CD14-positive monocyte (primary cell): ENCODE results near the gene TXNL4A. TPM values are rescaled to one million over a fixed set of nuclear protein-coding genes. Genes with fewer than 3 reads are reported as not detected.

Experiments used
- DNase-seq, 3 donors: peaks; one replicate each; pipeline ENCODE4 v3.0.0-alpha.2; 2011 to 2022
- H2AFZ ChIP-seq: 2 replicates; pipeline ENCODE4 v1.6.0; 2012; ENCODE audit warnings: mild to moderate bottlenecking, low read depth, low read length, inconsistent platforms; ENCODE audit not compliant: insufficient read depth, poor library complexity, severe bottlenecking
- H3K27ac ChIP-seq, 2 donors: 1 replicate in 1 of 2; 2 replicates in 1 of 2; pipeline ENCODE4 v1.5.1; 2012 to 2013; ENCODE audit warnings: low read length in 2 of 2, control low read depth in 1 of 2, inconsistent platforms in 1 of 2, low read depth in 1 of 2, mild to moderate bottlenecking in 1 of 2
- H3K27me3 ChIP-seq, 2 donors: one replicate each; pipeline versions ENCODE4 v1.6.0 to v1.6.1; 2011 to 2013; ENCODE audit warnings: low read length in 2 of 2; ENCODE audit not compliant: control insufficient read depth in 2 of 2, insufficient read depth in 2 of 2
- H3K36me3 ChIP-seq, 2 donors: replicated peaks in 1 of 2; 1 replicate in 1 of 2; 2 replicates in 1 of 2; pipeline versions ENCODE4 v1.5.1 to v1.6.1; 2012 to 2013; ENCODE audit warnings: low read length in 2 of 2, control low read depth in 1 of 2, inconsistent platforms in 1 of 2, mild to moderate bottlenecking in 1 of 2; ENCODE audit not compliant: insufficient read depth in 2 of 2, control insufficient read depth in 1 of 2
- H3K4me1 ChIP-seq, 2 donors: 1 replicate in 1 of 2; 2 replicates in 1 of 2; pipeline versions ENCODE4 v1.5.1 to v1.6.1; 2012 to 2013; ENCODE audit warnings: low read length in 2 of 2, control low read depth in 1 of 2, inconsistent platforms in 1 of 2, mild to moderate bottlenecking in 1 of 2, moderate library complexity in 1 of 2; ENCODE audit not compliant: insufficient read depth in 2 of 2, control insufficient read depth in 1 of 2
- H3K4me2 ChIP-seq: replicated peaks from 2 replicates; pipeline ENCODE3; 2012; ENCODE audit warnings: low read length, moderate library complexity, mild to moderate bottlenecking; ENCODE audit not compliant: poor library complexity, severe bottlenecking; ENCODE audit errors: extremely low read depth
- H3K4me3 ChIP-seq, 3 experiments: fragments of 200-600 bp in 1 of 3; sonication (generic) in 1 of 3; replicated peaks in 1 of 3; 1 replicate in 2 of 3; 2 replicates in 1 of 3; pipeline ENCODE4 v1.5.1; 2011 to 2013; ENCODE audit warnings: low read length in 3 of 3, mild to moderate bottlenecking in 3 of 3, control low read depth in 2 of 3, low read depth in 2 of 3, inconsistent platforms in 1 of 3, moderate library complexity in 1 of 3
- H3K79me2 ChIP-seq: 2 replicates; pipeline ENCODE4 v1.6.0; 2012; ENCODE audit warnings: mild to moderate bottlenecking, control low read depth, inconsistent platforms, low read length, moderate library complexity; ENCODE audit not compliant: insufficient read depth
- H3K9ac ChIP-seq: 2 replicates; pipeline ENCODE4 v1.6.0; 2017; ENCODE audit warnings: low read length, mild to moderate bottlenecking; ENCODE audit not compliant: insufficient read depth, poor library complexity, severe bottlenecking
- H3K9me3 ChIP-seq, 2 donors: replicated peaks in 1 of 2; 1 replicate in 1 of 2; 2 replicates in 1 of 2; pipeline versions ENCODE4 v1.5.1 to v1.6.1; 2012 to 2013; ENCODE audit warnings: low read length in 2 of 2, control low read depth in 1 of 2; ENCODE audit not compliant: control insufficient read depth in 1 of 2, insufficient read depth in 1 of 2
- H4K20me1 ChIP-seq: 2 replicates; pipeline ENCODE4 v1.6.0; 2012; ENCODE audit warnings: mild to moderate bottlenecking, low read length, control low read depth, moderate library complexity; ENCODE audit not compliant: insufficient read depth
- H3K27ac Mint-ChIP-seq, 7 donors: one replicate each; pipeline ENCODE4 v1.8.0; 2020; ENCODE audit warnings: mild to moderate bottlenecking in 7 of 7, mixed read lengths in 7 of 7, moderate library complexity in 6 of 7, inconsistent platforms in 2 of 7
- H3K27me3 Mint-ChIP-seq, 3 donors: one replicate each; pipeline ENCODE4 v1.8.0; 2021 to 2022; ENCODE audit warnings: low read depth in 3 of 3, mild to moderate bottlenecking in 3 of 3, mixed read lengths in 3 of 3, moderate library complexity in 3 of 3, inconsistent platforms in 1 of 3
- H3K36me3 Mint-ChIP-seq, 2 donors: one replicate each; pipeline ENCODE4 v1.8.0; 2020; ENCODE audit warnings: mixed read lengths in 2 of 2, inconsistent platforms in 1 of 2, mild to moderate bottlenecking in 1 of 2
- H3K4me1 Mint-ChIP-seq: one replicate; pipeline ENCODE4 v1.8.0; 2020; ENCODE audit warnings: mild to moderate bottlenecking, mixed read lengths
- H3K4me3 Mint-ChIP-seq, 2 donors: one replicate each; pipeline ENCODE4 v1.8.0; 2020; ENCODE audit warnings: mild to moderate bottlenecking in 2 of 2, mixed read lengths in 2 of 2, moderate library complexity in 1 of 2
- H3K9me3 Mint-ChIP-seq, 7 donors: one replicate each; pipeline ENCODE4 v1.8.0; 2020 to 2022; ENCODE audit warnings: mixed read lengths in 7 of 7, mild to moderate bottlenecking in 6 of 7, moderate library complexity in 6 of 7, inconsistent platforms in 2 of 7
- WGBS: methylation state at CpG from one replicate; pipeline ENCODE4 v1.1.5; 2013; ENCODE audit warnings: missing lambda C conversion rate; ENCODE audit not compliant: insufficient coverage; 5-methylcytosine and 5-hydroxymethylcytosine counted together
- intact Hi-C, 2 donors: fragments of 100-400 bp; cut with micrococcal nuclease; formaldehyde crosslinking; loops; one replicate each; pipeline versions ENCODE4 v1.15.0 to v1.15.1; 2023
- polyA plus RNA-seq, 3 donors: library from polyadenylated mRNA; depleted of rRNA in 1 of 3; unstranded in 2 of 3; stranded (reverse) in 1 of 3; fragments of 300-500 nt in 2 of 3; fragments of >200 nt in 1 of 3; fragmentation: Illumina TruSeq in 2 of 3; gene quantifications; 1 replicate in 2 of 3; 2 replicates in 1 of 3; pipeline ENCODE4 v1.2.3, GENCODE V29; 2012 to 2021
- TF ChIP-seq, protein P1 (sequence below): fragments of 200-600 bp; IDR thresholded peaks from one replicate; pipeline ENCODE4 v1.8.0; 2022; ENCODE audit warnings: antibody characterized with exemption, mild to moderate bottlenecking

The TXNL4A gene
- polyA plus RNA-seq, 3 donors, result 34.5 to 192 (median 150) TPM

DNA sequence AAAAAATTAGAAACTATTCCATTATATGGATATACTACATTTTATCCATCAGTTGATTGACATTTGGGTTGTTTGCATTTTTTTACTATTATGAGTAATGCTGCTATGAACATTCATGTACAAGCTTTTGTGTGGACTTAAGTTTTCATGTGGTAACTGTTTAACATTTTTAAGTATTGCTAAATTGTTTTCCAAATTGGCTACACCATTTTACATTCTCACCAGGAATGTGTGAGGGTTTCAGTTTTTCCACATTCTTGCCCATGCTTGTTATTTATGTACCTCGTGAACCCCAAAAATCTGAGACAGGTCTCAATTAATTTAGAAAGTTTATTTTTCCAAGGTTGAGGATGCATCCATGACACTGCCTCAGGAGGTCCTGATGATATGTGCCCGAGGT, 3.1 kb upstream of the TXNL4A start:
- Histone ChIP-seq H4K20me1 (peaks cover 7% of the 10 kb centered on the region), H3K36me3 (no peaks in the 10 kb centered on the region), H3K9ac (no peak overlapping the region), H3K4me2 (no peak overlapping the region), H3K27me3 (no peaks in the 10 kb centered on the region), H2AFZ (no peak overlapping the region), H3K27ac (no peak overlapping the region), H3K4me3 (no peak overlapping the region), H3K9me3 (no peaks in the 10 kb centered on the region), H3K4me1 (peaks cover 21 to 24% of the 10 kb centered on the region in 2 donors), H3K79me2 (peaks cover 20% of the 10 kb centered on the region)
- WGBS, result 86% methylated on average over 1 of the region's 2 CpGs
- Mint-ChIP-seq H3K9me3 (peaks cover 0 to 5% (median 2%) of the 10 kb centered on the region in 7 donors), H3K36me3 (peaks cover under 1% of the 10 kb centered on the region in 2 donors), H3K4me1 (peaks cover 19% of the 10 kb centered on the region), H3K4me3 (no peak overlapping the region), H3K27me3 (peaks cover 0 to 4% (median 0%) of the 10 kb centered on the region in 3 donors), H3K27ac (peak overlapping the region in 1 of 7 donors; percentile 8)
- intact Hi-C loops, result no loop called here
- no peak for DNase-seq
- TF ChIP-seq, protein P1, sequence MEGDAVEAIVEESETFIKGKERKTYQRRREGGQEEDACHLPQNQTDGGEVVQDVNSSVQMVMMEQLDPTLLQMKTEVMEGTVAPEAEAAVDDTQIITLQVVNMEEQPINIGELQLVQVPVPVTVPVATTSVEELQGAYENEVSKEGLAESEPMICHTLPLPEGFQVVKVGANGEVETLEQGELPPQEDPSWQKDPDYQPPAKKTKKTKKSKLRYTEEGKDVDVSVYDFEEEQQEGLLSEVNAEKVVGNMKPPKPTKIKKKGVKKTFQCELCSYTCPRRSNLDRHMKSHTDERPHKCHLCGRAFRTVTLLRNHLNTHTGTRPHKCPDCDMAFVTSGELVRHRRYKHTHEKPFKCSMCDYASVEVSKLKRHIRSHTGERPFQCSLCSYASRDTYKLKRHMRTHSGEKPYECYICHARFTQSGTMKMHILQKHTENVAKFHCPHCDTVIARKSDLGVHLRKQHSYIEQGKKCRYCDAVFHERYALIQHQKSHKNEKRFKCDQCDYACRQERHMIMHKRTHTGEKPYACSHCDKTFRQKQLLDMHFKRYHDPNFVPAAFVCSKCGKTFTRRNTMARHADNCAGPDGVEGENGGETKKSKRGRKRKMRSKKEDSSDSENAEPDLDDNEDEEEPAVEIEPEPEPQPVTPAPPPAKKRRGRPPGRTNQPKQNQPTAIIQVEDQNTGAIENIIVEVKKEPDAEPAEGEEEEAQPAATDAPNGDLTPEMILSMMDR, result no peak

GRCh38 chr18:79989195-79989497, 783 bp upstream of the TXNL4A start:
- Histone ChIP-seq H3K79me2 (peaks cover 43% of the 10 kb centered on the region), H3K27ac (peak overlapping the region; percentile 75 to 95), H3K4me2 (peak overlapping the region; percentile 88), H3K4me1 (peaks cover 21 to 24% of the 10 kb centered on the region in 2 donors), H4K20me1 (peaks cover 22% of the 10 kb centered on the region), H3K9ac (peak overlapping the region; percentile 95), H3K27me3 (no peaks in the 10 kb centered on the region), H3K36me3 (peaks cover 6 to 20% of the 10 kb centered on the region in 2 donors), H2AFZ (peak overlapping the region; percentile 92), H3K9me3 (no peaks in the 10 kb centered on the region), H3K4me3 (peak overlapping the region; percentile 61 to 96 (median 79))
- peak overlapping the region; percentile 93 to 98 for H3K4me3 Mint-ChIP-seq
- peaks cover 0 to 2% (median 0%) of the 10 kb centered on the region in 3 donors for H3K27me3 Mint-ChIP-seq
- peaks cover 15 to 18% of the 10 kb centered on the region in 2 donors for H3K36me3 Mint-ChIP-seq
- 61% methylated on average over 13 of the region's 14 CpGs for WGBS
- no peak for DNase-seq
- H3K9me3 Mint-ChIP-seq, result peaks cover 0 to 4% (median 0%) of the 10 kb centered on the region in 7 donors
- H3K4me1 Mint-ChIP-seq, result peaks cover 21% of the 10 kb centered on the region
- intact Hi-C loops, result loop anchor here (5.0 to 10.0 kb wide), 4 partner anchors 37 to 194 kb away; partner anchors contain the start of genes SLC66A2 (in 2 of the 2), KCNG2 (in 1 of the 2) and RBFA (in 1 of the 2)
- TF ChIP-seq, protein P1, result no peak
- peak overlapping the region; percentile 92 to 98 (median 97) for H3K27ac Mint-ChIP-seq
